Transverse colon (tissue), 4 donors: Measurements from ENCODE around the gene TMEM38A. TPM values are rescaled to one million over a fixed set of nuclear protein-coding genes. Genes with fewer than 3 reads are reported as not detected.
A peak's percentile ranks its signal among the peaks of the same experiment; 100 is the strongest.
"Not testable (repeated sequence)": the region's sequence is repeated elsewhere in the genome, so short reads cannot be mapped to it uniquely, and the experiment has no call there.

Source experiments
- DNase-seq: peaks from one replicate; pipeline ENCODE4 v3.0.0-alpha.2; 2019
- H3K27ac ChIP-seq, 4 donors: fragments of 200-600 bp; sonication (generic); 2 replicates each; pipeline ENCODE4 v1.5.1; 2016 to 2018; ENCODE audit warnings: inconsistent platforms in 4 of 4
- H3K27me3 ChIP-seq: fragments of 200-600 bp; sonication (generic); 2 replicates; pipeline ENCODE4 v1.5.1; 2017; ENCODE audit warnings: inconsistent platforms
- H3K36me3 ChIP-seq, 4 donors: fragments of 200-600 bp; sonication (generic); 2 replicates each; pipeline ENCODE4 v1.5.1; 2017 to 2019; ENCODE audit warnings: inconsistent platforms in 4 of 4
- H3K4me1 ChIP-seq, 4 donors: fragments of 200-600 bp; sonication (generic); 2 replicates each; pipeline ENCODE4 v1.5.1; 2017 to 2020; ENCODE audit warnings: inconsistent platforms in 4 of 4
- H3K4me3 ChIP-seq, 4 donors: fragments of 200-600 bp; sonication (generic); 1 replicate in 1 of 4; 2 replicates in 3 of 4; pipeline versions ENCODE4 v1.5.1 to v1.6.1; 2017 to 2019; ENCODE audit warnings: inconsistent platforms in 4 of 4
- H3K9me3 ChIP-seq, 2 donors: fragments of 200-600 bp; sonication (generic); 2 replicates each; pipeline ENCODE4 v1.5.1; 2017 to 2019; ENCODE audit warnings: inconsistent platforms in 2 of 2
- CTCF ChIP-seq, 5 experiments: fragments of 200-600 bp in 3 of 5; fragments of 450-650 bp in 2 of 5; sonication (generic) in 3 of 5; IDR thresholded peaks; 1 replicate in 2 of 5; 2 replicates in 3 of 5; pipeline ENCODE4 v1.5.1; 2016 to 2017; ENCODE audit warnings: antibody characterized with exemption in 5 of 5, inconsistent platforms in 3 of 5, mild to moderate bottlenecking in 2 of 5, moderate library complexity in 1 of 5
- EP300 ChIP-seq: sonication (generic); formaldehyde crosslinking; IDR thresholded peaks from one replicate; pipeline ENCODE4 v1.6.1; 2017; ENCODE audit warnings: antibody characterized with exemption, low read depth
- POLR2A ChIP-seq: fragments of 450-650 bp; IDR thresholded peaks from one replicate; pipeline ENCODE4 v1.6.1; 2016; ENCODE audit warnings: antibody characterized with exemption, mild to moderate bottlenecking, moderate library complexity
- POLR2AphosphoS5 ChIP-seq, 3 donors: sonication (generic); formaldehyde crosslinking; IDR thresholded peaks; one replicate each; pipeline ENCODE4 v1.6.1; 2016; ENCODE audit warnings: antibody characterized with exemption in 3 of 3
- WGBS, 2 donors: methylation state at CpG; one replicate each; pipeline ENCODE4 v1.1.5; 2018; ENCODE audit warnings: low coverage in 1 of 2; 5-methylcytosine and 5-hydroxymethylcytosine counted together
- in situ Hi-C, 4 donors: fragments of 200-750 bp; cut with MboI; loops; one replicate each; pipeline versions ENCODE4 v1.15.0 to v1.15.1; 2017; ENCODE audit warnings: low sequenced_read_pairs in 3 of 4, low pct_ligation_motif_present in 1 of 4, low pct_unique_long_range_greater_than_20kb in 1 of 4
- intact Hi-C: fragments of 100-400 bp; cut with DNase I; formaldehyde crosslinking; loops from one replicate; pipeline ENCODE4 v1.15.1; 2023; ENCODE audit warnings: low total_unique reads
- total RNA-seq, 4 donors: library from RNA; depleted of rRNA; stranded (reverse); fragments of >200 nt; gene quantifications; one replicate each; pipeline ENCODE4 v1.1.0, GENCODE V29; 2016

The TMEM38A gene
- total RNA-seq, 4 donors from 2014 or later, result 0.40 to 9.7 (median 5.1) TPM

- H3K4me1 ChIP-seq, result no peaks in the 10 kb centered on the region
- 35 to 56% methylated on average over 4 to 5 of the region's 5 CpGs for WGBS, 2 donors
- H3K27ac ChIP-seq, result no peak overlapping the region
- H3K9me3 ChIP-seq, result no peaks in the 10 kb centered on the region
- no peak overlapping the region for H3K4me3 ChIP-seq
- H3K27me3 ChIP-seq, result no peaks in the 10 kb centered on the region
- no peaks in the 10 kb centered on the region for H3K36me3 ChIP-seq
- peak; percentile 27 for DNase-seq
- in situ Hi-C loops (no loop called here), intact Hi-C loops (no loop called here)
- TF ChIP-seq EP300, result no peak
- TF ChIP-seq POLR2A, result no peak
- no peak for TF ChIP-seq CTCF (IDR thresholded peaks at IDR 0.05)
- TF ChIP-seq POLR2AphosphoS5 (IDR thresholded peaks at IDR 0.05), result no peak
Measured at GRCh38 chr19:16698914-16699313, 38.0 kb downstream of the TMEM38A start.

GRCh38 chr19:16702123-16702522 is 41.2 kb downstream of the TMEM38A start:
- H3K27ac ChIP-seq, result no peak overlapping the region

GRCh38 chr19:16703677-16704076 is 42.7 kb downstream of the TMEM38A start:
- intact Hi-C loops, result no loop called here
- TF ChIP-seq EP300, result no peak
- TF ChIP-seq POLR2AphosphoS5 (IDR thresholded peaks at IDR 0.05), result no peak
- TF ChIP-seq POLR2A, result no peak
- TF ChIP-seq CTCF (IDR thresholded peaks at IDR 0.05), result no peak
- Histone ChIP-seq H3K4me3 (no peak overlapping the region), H3K4me1 (no peaks in the 10 kb centered on the region), H3K9me3 (no peaks in the 10 kb centered on the region), H3K27ac (no peak overlapping the region), H3K36me3 (no peaks in the 10 kb centered on the region), H3K27me3 (no peaks in the 10 kb centered on the region)
- 65 to 80% methylated on average over 2 to 4 of the region's 4 CpGs for WGBS, 2 donors
- no peak for DNase-seq
- in situ Hi-C loops, result no loop called here

More at GRCh38 chr19:16702123-16702522, 41.2 kb downstream of the TMEM38A start:
- Histone ChIP-seq H3K36me3 (no peaks in the 10 kb centered on the region), H3K27me3 (no peaks in the 10 kb centered on the region), H3K4me3 (no peak overlapping the region), H3K4me1 (no peaks in the 10 kb centered on the region), H3K9me3 (no peaks in the 10 kb centered on the region)
- intact Hi-C loops, result no loop called here
- TF ChIP-seq POLR2A (no peak), EP300 (no peak), CTCF (IDR thresholded peaks at IDR 0.05) (no peak), POLR2AphosphoS5 (IDR thresholded peaks at IDR 0.05) (no peak)
- DNase-seq, result no peak
- in situ Hi-C loops, result no loop called here
- WGBS, 2 donors, result 33 to 47% methylated on average over 3 to 6 of the region's 6 CpGs

GRCh38 chr19:16710870-16711269 is 49.9 kb downstream of the TMEM38A start:
- H3K4me3 ChIP-seq, in situ Hi-C loops, H3K27me3 ChIP-seq, intact Hi-C loops, DNase-seq, H3K27ac ChIP-seq, H3K9me3 ChIP-seq, H3K36me3 ChIP-seq: not testable (repeated sequence)
- peaks cover 0 to 11% (median 3%) of the 10 kb centered on the region in 4 donors for H3K4me1 ChIP-seq

- H3K27ac ChIP-seq, in situ Hi-C loops, DNase-seq, H3K36me3 ChIP-seq, intact Hi-C loops, H3K27me3 ChIP-seq, H3K4me3 ChIP-seq, H3K9me3 ChIP-seq: not testable (repeated sequence)
- 69 to 72% methylated on average over 4 to 9 of the region's 9 CpGs for WGBS, 2 donors
- H3K4me1 ChIP-seq, result peaks cover 0 to 11% (median 3%) of the 10 kb centered on the region in 4 donors
Measured at GRCh38 chr19:16712295-16712694, 51.4 kb downstream of the TMEM38A start.
